HL-60/S4 treated with phorbol 12-myristate 13-acetate at 8.2 ng/mL for 4 days and 3 days (cell line): ENCODE results near the gene JAGN1.
"Not testable (repeated sequence)": the region's sequence is repeated elsewhere in the genome, so short reads cannot be mapped to it uniquely, and the experiment has no call there.

Experiments
- in situ Hi-C: fragments of 300-500 bp; cut with MboI; formaldehyde crosslinking; loops from 2 replicates; pipeline ENCODE4 v1.15.0; 2022; ENCODE audit warnings: low sequenced_read_pairs

The JAGN1 gene

DNA sequence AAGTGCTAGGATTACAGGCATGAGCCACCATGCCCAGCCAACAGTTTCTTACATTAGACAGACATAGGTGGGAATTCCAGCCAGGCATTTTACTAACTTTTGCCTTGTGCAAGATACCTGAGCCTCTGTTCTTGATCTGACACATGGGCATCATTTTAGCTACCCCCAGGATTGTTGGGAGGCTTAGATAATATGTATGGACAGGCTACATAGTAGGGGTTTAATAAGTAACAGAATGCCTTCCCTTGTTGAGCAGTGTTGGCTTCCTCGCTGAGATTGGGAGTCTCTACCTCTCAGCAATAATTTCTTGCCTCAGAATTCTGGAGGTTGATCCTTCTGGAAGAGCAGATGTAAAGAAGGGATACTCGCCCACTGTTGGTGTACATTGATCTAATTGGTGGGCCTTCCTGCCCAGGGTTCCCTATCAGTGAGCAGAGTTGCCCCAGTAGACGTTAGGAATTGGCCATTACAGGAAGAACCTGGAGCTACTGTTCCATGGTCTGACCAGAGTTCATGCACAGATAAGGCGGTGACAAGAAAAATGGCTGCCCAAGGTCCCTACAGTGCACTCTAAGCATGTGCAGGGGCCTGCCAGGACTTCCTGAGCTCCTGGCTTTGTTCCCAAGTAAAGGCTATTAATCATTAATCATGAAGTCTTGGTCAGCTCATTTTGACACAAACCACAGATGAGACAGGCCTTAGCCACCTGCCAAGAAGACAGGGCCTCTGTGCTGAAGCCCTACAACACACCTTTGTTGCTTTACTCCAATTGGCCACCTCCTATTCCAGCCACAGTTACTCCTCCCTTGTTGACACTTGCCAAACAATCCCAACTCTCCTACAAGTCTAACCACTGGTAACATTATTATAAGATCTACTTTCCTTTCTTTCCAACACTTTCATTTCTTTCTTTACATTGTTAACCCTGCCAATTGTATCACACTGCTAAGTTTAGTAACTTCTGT lies 7.3 kb downstream of the JAGN1 start:
- in situ Hi-C loops: no loop called here

DNA sequence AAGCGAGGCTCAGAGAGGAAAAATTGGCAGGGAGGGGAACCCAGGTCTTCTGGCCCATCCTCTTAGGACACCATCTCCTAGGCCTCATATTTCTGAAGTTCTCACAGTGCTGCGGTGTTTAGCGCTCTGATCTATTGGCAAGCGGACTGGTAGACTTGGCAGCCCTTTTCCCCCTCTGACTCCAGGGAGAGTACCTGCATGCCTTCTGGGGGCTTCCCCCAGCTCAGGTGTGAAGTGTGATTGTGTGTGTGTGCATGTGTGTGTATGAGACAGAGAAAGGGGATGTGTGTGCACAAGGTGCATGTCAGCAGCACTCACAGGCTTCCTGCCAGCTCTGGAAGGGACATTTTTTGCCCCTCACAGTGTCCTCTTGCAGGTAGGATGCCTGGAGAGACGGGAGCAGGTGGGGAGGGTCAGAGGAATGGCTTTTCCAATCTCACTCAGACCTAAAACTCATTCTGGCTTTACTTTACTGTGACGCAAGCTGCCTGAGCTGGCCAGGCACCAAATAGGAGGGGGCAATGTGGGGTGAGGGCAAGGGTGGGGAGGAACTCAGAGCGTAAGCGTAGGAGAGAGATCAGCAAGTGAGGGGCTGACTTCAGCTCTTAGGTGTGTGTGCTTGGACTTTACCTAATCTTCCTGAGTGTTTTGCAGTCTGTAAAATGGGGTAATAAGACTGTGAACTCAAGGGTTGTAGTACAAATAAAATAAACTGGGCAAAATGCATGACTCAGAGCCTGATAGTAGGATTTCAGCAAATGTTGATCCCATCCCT lies 8.2 kb downstream of the JAGN1 start:
- in situ Hi-C loops: no loop called here

DNA sequence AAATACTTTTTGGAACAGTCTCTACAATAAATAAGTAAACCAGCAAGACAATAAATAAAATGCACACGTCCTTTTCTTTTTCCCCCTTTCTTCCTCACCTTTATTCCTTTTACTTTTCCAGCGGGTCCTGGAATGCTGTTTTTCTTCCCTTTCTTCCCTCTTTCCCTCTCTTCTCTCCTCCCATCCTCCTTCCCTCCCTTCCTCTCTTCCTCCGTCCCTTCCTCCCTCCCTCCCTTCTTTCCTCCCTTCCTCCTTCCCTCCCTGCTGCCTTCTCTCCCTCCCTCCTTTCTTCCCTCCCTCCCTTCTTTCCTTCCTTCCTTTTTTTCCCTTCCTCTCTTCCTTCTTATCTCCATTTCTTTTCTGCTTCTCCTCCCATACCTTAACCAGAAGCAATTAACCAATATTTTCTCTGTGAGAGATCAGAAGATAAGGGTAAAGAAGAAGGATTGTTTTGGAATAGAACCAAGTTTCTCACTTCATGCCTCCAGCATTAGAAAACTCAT lies 8.9 kb downstream of the JAGN1 start:
- in situ Hi-C loops: no loop called here

DNA sequence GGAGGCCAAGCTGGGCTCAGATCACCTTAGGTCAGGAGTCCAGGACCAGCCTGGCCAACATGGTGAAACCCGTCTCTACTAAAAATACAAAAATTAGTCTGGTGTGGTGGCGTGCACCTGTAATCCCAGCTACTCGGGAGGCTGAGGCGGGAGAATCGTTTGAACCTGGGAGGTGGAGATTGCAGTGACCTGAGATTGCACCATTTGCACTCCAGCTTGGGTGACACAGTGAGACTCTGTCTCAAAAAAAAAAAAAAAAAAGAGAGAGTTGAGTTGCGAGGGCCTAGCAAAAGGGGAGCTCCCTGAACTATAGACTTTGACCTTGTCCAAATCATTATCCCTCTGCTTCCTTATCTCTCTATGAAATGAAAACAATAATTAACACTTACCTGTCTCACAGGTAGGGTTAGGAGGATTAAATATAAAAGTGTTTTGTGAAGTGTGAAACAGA lies 10.6 kb downstream of the JAGN1 start:
- in situ Hi-C loops: not testable (repeated sequence)

DNA sequence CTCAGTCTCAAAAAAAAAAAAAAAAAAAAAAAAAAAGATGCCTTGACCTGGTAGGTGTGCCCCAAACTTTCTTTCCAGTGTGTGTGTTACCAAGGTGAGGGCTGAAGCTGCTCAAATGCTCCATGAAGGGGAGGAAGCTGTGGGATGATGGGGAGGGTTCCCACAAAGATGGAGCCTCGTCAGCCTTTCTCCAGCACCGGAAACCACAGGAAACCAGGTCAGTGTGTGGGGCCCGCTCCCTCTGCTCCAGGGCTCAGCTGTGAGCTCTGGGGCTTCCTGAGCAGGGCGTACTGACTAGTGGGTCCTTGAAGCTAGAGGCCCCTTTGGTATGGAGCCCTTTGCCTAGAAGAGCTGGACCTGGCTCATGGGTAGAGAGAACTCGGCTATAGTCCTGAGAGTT lies 11.6 kb downstream of the JAGN1 start:
- in situ Hi-C loops: no loop called here

DNA sequence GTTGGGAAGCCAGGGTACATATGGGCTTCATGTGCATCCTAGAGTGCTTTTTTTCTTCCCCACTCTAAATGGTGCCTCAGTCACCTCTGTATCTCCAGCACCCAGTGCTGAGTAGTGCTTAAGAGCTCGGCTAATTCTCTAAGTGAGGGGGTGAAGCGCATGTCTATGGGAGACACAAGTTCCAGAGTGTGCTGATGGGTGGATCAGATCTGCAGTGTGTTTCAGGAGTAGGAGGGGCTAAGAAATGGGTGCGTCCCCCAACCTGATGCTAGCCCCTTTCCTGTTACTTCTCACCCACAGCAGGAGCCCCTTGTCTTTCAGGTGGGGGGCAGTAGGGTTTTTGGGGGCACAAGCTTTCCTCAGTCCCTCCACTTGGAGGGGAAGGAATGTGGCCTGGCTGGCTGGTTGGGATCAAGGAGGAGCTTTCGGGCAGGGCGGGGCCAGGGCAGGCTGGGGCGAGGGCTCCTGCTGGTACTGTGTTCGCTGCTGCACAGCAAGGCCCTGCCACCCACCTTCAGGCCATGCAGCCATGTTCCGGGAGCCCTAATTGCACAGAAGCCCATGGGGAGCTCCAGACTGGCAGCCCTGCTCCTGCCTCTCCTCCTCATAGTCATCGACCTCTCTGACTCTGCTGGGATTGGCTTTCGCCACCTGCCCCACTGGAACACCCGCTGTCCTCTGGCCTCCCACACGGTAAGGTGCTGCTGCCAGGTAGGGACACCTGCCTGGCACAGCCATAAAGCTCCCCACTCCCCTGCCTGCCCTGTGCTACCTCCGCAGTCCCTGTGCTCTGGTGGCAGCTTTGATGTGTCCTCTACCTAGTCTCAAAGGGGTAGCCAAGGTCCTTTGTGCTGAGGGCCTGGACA lies 12.2 kb downstream of the JAGN1 start, which contains the start of gene IL17RE:
TSS of gene IL17RE (plus strand) at position 477 of the 866 bp plus-strand sequence. CDS start at position 562, 85 bp downstream.
- in situ Hi-C loops: no loop called here

DNA sequence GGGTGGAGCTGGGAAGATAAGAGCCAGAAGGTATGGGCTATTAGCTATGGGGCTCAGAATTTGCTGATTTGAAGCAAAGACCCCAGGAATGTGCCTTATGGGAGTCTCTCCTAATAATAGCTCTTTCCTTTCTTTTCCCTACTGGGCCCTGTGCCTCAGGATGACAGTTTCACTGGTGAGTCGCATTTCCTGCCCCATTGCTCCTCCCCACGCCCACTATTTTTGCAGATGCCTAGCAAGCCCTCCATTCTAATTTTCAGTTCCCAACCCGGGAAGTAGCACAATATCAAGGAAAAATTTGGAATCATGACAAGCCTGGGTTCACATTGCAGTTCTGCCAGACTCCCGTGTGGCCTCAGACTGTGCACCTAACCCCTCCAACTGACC lies 12.8 kb downstream of the JAGN1 start:
- in situ Hi-C loops: no loop called here

DNA sequence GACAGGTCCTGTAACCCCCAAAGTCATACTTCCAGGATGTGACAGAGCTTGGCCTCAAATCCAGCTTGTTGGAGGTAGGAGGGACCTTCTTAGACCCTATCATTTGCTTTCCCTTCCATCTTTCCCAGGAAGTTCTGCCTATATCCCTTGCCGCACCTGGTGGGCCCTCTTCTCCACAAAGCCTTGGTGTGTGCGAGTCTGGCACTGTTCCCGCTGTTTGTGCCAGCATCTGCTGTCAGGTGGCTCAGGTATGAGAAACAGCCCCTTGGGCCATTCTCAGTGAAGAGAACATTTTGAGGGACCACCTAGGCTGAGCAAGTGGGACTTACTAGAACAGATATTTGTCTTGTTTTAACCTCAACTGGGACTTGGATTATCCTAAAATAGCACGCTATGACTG lies 13.5 kb downstream of the JAGN1 start:
- in situ Hi-C loops: no loop called here

DNA sequence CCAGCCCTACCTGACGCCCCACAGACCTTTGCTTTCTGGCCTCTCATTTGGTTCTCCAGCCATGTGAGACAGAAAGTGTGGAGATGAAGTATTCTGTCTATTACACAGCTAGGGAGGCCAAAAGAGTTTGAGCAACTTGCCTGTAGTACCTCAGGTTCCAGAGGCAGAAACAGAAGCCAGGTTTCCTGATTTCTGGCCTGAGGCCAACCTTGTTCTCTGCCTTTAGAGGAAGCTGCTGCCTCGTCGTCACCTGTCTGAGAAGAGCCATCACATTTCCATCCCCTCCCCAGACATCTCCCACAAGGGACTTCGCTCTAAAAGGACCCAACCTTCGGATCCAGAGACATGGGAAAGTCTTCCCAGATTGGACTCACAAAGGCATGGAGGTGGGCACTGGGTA lies 16.1 kb downstream of the JAGN1 start:
- in situ Hi-C loops: no loop called here

DNA sequence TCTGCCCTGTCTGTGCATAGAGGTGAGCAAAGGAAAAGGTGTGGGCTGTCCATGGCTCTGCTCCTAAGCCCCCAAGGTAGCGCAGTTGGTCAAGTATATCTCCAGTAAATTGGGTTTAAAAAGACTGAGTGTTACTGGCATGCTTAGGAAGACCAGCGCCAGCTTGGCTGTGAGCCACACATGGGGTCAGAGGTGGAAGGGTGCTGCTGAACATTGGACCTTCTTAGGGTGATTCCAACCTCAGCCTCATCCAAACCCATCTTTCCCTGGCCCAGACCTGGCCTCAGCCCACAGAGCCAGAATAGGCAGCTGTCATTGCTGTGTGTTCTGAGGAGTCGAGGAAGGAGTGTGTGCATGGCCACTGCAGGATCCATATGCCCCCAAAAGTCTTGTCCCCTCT lies 17.9 kb downstream of the JAGN1 start:
- in situ Hi-C loops: no loop called here

DNA sequence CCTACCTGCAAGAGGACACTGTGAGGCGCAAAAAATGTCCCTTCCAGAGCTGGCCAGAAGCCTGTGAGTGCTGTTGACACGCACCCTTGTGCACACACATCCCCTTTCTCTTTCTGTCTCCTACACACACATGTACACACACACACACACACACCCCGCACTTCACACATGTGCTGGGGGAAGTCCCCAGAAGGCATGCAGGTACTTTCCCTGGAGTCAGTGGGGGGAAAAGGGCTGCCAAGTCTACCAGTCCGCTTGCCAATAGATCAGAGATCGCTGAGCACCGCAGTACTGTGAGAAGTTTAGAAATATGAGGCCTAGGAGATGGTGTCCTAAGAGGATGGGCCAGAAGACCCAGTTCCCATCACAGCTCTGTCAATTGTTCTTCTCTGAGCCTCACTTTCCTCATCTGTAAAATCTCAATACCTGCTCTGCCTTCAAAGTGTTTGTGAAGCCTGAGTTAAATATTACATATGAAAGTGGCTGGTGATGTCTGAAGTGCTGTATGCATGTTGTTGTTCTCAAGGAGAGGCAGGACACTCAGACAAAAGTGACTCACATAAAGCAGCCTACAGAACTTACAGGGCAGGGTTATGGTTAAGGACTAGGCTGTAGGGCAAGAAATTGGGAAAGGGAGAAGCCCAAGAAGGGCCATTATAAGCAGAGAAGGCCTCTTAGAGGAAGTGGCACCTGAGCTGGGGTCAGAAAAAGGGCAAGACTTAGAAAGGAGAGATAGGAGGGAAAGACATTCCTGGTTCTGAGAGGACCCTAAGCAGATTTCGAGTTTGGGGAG lies 19.0 kb downstream of the JAGN1 start:
- in situ Hi-C loops: no loop called here

DNA sequence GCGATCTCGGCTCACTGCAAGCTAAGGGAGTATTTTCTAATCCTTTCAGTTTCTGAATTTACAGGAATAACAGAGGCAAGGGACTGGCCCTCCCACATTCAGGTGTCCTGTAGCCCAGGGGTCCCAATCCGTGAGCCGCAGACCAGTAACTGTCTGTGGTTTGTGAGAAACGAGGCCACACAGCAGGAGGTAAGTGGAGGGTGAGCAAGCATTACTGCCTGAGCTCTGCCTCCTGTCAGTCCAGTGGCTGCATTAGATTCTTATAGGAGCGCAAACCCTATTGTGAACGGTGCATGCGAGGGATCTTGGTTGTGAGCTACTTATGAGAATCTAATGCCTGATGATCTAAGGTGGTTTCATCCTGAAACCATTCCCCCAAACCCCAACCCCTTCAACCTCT lies 21.5 kb downstream of the JAGN1 start:
- in situ Hi-C loops: no loop called here

DNA sequence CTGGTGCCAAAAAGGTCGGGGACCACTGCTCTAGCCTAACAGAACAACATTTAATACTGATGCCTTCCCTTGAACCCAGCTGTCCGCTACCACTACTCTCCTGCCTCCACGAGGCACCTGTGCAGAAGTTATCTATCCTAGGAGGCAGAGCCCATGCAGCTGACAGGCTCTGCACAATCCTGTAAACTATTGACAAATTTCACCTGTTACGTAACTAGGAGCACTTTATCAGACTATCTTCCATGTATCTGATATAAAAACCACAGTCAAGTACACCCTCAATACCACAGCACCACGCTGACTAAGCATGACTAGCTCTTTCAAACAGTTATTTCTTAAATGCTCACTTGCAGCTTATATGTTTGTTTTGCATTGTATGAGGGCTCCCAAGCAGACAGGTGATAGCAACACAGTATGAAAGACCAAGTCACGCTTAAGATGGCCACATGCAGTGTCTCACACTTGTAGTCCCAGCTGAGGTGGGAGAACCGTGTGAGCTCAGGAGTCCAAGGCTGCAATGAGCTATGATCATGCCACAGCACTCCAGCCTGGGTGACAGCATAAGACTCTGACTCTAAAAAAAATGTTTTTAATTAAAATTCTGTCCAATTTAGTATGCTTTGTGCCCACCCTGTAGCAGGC lies 22.0 kb downstream of the JAGN1 start:
- in situ Hi-C loops: no loop called here

DNA sequence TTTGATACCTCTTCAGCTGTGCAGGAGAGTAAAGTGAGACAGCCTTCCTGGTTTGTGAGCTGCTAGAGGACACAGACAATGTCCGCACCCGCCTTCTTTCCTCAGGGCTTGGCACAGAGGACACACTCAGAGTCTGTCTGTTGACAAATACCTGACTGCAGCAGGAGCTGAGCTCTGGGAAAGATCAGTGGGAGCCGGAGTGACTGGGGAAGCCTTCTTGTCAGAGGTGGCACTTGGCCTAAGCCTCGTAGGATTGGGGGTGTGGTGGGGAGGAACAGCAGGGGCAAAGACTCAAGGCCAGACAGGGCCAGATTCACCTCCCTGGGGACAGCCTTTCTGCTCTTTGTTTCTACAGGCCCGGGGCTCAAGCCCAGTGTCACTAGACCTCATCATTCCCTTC lies 23.2 kb downstream of the JAGN1 start:
- in situ Hi-C loops: no loop called here

DNA sequence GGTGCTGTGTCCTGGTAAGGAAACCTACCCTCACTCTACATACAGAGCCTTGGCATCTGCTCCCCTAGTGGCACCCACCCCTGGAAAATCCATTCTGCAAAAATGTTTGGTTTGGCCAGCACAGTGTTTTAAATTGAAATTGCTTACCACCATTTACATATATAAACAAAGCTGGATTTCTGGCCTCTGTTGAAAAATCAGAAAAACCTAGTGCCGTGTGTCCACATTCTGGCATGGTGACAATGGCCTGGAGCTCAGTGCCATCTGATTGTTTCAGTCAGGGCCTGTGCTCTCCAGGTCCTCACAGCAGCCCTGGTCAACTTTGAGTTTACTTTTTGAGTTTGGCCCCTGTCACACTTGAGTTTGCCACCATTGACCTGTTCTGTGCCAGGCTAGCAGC lies 23.6 kb downstream of the JAGN1 start:
- in situ Hi-C loops: no loop called here

DNA sequence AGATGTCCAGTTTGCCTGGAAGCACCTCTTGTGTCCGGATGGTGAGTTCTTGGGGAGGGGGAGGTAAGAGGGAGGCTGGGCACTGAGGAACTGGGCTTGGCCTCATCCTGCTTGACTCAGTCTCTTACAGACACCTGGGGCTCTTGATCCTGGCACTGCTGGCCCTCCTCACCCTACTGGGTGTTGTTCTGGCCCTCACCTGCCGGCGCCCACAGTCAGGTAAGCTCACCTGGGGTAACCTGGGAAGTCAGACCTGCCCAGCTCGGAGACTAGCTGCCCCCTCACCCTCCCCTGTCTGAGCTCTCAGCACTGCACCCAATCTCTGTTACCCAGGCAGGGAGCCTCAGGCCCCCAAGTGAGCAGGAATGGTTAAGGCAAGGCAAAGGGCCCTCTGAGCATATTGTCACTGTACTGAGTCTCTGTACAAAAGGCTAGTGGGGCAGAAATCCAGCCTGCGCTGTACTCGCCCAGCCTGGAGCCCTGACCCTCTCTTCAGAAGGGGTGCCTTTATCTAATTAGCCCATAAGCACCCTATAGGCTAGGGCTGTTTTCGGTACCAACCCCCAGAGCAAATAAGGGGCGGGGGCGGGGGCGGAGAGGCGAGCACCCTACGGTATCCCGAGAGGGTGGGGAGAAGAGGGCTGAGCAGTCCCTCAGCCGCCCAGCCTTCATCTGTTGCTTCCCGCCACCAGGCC lies 24.3 kb downstream of the JAGN1 start:
- in situ Hi-C loops: no loop called here

DNA sequence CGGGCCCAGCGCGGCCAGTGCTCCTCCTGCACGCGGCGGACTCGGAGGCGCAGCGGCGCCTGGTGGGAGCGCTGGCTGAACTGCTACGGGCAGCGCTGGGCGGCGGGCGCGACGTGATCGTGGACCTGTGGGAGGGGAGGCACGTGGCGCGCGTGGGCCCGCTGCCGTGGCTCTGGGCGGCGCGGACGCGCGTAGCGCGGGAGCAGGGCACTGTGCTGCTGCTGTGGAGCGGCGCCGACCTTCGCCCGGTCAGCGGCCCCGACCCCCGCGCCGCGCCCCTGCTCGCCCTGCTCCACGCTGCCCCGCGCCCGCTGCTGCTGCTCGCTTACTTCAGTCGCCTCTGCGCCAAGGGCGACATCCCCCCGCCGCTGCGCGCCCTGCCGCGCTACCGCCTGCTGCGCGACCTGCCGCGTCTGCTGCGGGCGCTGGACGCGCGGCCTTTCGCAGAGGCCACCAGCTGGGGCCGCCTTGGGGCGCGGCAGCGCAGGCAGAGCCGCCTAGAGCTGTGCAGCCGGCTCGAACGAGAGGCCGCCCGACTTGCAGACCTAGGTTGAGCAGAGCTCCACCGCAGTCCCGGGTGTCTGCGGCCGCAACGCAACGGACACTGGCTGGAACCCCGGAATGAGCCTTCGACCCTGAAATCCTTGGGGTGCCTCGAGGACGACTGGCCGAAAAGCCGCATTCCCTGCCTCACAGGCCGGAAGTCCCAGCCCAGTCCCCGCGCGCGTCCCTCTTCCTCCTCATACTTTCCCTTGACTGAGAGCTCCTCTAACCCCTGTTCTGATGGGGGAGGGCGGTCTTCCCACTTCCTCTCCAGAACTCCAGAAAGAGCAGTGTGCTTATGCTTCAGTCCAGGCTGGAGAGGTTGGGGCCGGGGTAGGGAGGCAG lies 25.1 kb downstream of the JAGN1 start:
- in situ Hi-C loops: no loop called here

DNA sequence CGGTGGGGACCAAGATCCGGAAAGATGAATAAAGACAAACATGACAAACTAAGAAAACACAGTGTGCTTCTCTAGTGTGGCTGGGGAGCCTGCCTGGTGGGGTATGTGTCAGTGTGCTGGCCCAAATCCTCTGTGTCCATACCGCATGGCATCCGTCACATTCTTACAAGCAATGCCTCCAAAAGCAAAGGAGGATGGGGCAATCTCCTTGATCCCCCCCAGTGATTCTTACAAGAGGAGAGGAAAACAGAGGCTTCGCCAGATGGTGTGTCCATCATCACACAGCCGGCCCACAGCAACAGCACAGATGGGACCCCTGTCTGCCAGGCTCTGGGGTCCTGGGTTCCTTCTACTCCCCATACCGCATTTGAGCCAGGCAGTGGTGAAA lies 25.9 kb downstream of the JAGN1 start:
- in situ Hi-C loops: no loop called here
